Measurements from ENCODE around the gene MAST3.

- TF ChIP-seq CTCF (IDR thresholded peaks at IDR 0.05) = no peak
- peak; percentile 9 to 43 for TF ChIP-seq POLR2A (IDR thresholded peaks at IDR 0.05)
Observed at GRCh38 chr19:18173572-18174288, 76.2 kb downstream of the MAST3 start, which contains the start of gene IFI30.

Data from uterus (tissue), 2 donors.